OCI-LY1 (cell line): ENCODE data around the gene ASCL5.

ENCODE experiments used
- H2AFZ ChIP-seq: fragments of 200-600 bp; sonication (generic), shearing (Covaris generic); 2 replicates; pipeline ENCODE4 v1.6.0; 2014; ENCODE audit warnings: antibody characterized with exemption, mild to moderate bottlenecking, low read length
- H3F3A ChIP-seq: fragments of 200-600 bp; sonication (generic), shearing (Covaris generic); 2 replicates; pipeline ENCODE4 v1.6.0; 2014; ENCODE audit warnings: mild to moderate bottlenecking, antibody characterized with exemption, low read length, moderate library complexity; ENCODE audit not compliant: insufficient read depth
- H3K27ac ChIP-seq: fragments of 200-600 bp; sonication (generic); 2 replicates; pipeline ENCODE4 v1.5.1; 2014; ENCODE audit warnings: low read length, mixed run types, mild to moderate bottlenecking, low read depth; ENCODE audit not compliant: poor library complexity, severe bottlenecking
- H3K27me3 ChIP-seq: fragments of 200-600 bp; sonication (generic); 2 replicates; pipeline ENCODE4 v1.6.0; 2014; ENCODE audit warnings: antibody characterized with exemption, mild to moderate bottlenecking, low read length, moderate library complexity; ENCODE audit not compliant: insufficient read depth
- H3K36me3 ChIP-seq: fragments of 200-600 bp; sonication (generic); 2 replicates; pipeline ENCODE4 v1.6.1; 2014; ENCODE audit warnings: mild to moderate bottlenecking, antibody characterized with exemption, low read length, moderate library complexity, mixed read lengths; ENCODE audit not compliant: insufficient read depth
- H3K4me1 ChIP-seq: fragments of 200-600 bp; sonication (generic); 2 replicates; pipeline ENCODE4 v1.5.1; 2014; ENCODE audit warnings: mild to moderate bottlenecking, low read length, moderate library complexity; ENCODE audit not compliant: insufficient read depth, severe bottlenecking
- H3K4me2 ChIP-seq: fragments of 200-600 bp; sonication (generic), shearing (Covaris generic); 2 replicates; pipeline ENCODE4 v1.6.1; 2014; ENCODE audit warnings: low read length
- H3K4me3 ChIP-seq: fragments of 200-600 bp; sonication (generic); 2 replicates; pipeline ENCODE4 v1.5.1; 2014; ENCODE audit warnings: low read length, low read depth, mild to moderate bottlenecking, mixed read lengths; ENCODE audit not compliant: poor library complexity, severe bottlenecking
- H3K79me2 ChIP-seq: fragments of 200-600 bp; shearing (Covaris generic); 2 replicates; pipeline ENCODE4 v1.6.1; 2016; ENCODE audit warnings: mixed run types, low read length, mixed read lengths; ENCODE audit not compliant: insufficient read depth
- H3K9ac ChIP-seq: fragments of 200-600 bp; sonication (generic), shearing (Covaris generic); 2 replicates; pipeline ENCODE4 v1.6.1; 2014; ENCODE audit warnings: mild to moderate bottlenecking, low read length, mixed read lengths
- H3K9me2 ChIP-seq: fragments of 200-600 bp; sonication (generic), shearing (Covaris generic); 2 replicates; pipeline ENCODE4 v1.6.1; 2014; ENCODE audit warnings: low read depth, mild to moderate bottlenecking, low read length, mixed read lengths
- H3K9me3 ChIP-seq: fragments of 200-600 bp; shearing (Covaris generic); 2 replicates; pipeline ENCODE4 v1.6.1; 2014; ENCODE audit warnings: low read length, mixed read lengths
- H4K20me1 ChIP-seq: fragments of 200-600 bp; sonication (generic), shearing (Covaris generic); 2 replicates; pipeline ENCODE4 v1.6.0; 2016; ENCODE audit warnings: mild to moderate bottlenecking, low read length; ENCODE audit not compliant: insufficient read depth
- CTCF ChIP-seq: fragments of 200-600 bp; sonication (generic), shearing (Covaris generic); IDR thresholded peaks from 2 replicates; pipeline ENCODE4 v1.5.1; 2017; ENCODE audit warnings: mild to moderate bottlenecking, antibody characterized with exemption, low read length, moderate library complexity, mixed read lengths
- EZH2 ChIP-seq: fragments of 200-600 bp; sonication (generic), shearing (Covaris generic); IDR thresholded peaks from 2 replicates; pipeline ENCODE4 v1.8.0; 2017; ENCODE audit warnings: borderline replicate concordance, mixed run types, mild to moderate bottlenecking, antibody characterized with exemption, low read length, moderate library complexity, mixed read lengths

Gene ASCL5

GRCh38 chr1:201126832-201127754 lies at the start of gene ASCL5:
TSS of gene ASCL5 (minus strand) at chr1:201127184. CDS start at chr1:201115372, 11,812 bp downstream.
- Histone ChIP-seq H3K9ac (no peak within 1 kb of the TSS), H3F3A (no peaks in the 10 kb centered on the region), H2AFZ (no peak within 1 kb of the TSS), H3K9me3 (no peaks in the 10 kb centered on the region), H3K9me2 (no peaks in the 10 kb centered on the region), H3K4me2 (no peak within 1 kb of the TSS), H3K27ac (no peak within 1 kb of the TSS), H3K4me1 (no peaks in the 10 kb centered on the region), H3K4me3 (no peak within 1 kb of the TSS), H3K27me3 (no peaks in the 10 kb centered on the region), H4K20me1 (no peaks in the 10 kb centered on the region), H3K36me3 (no peaks in the 10 kb centered on the region), H3K79me2 (no peaks in the 10 kb centered on the region)
- TF ChIP-seq EZH2 = no peak
- no peak for TF ChIP-seq CTCF

DNA sequence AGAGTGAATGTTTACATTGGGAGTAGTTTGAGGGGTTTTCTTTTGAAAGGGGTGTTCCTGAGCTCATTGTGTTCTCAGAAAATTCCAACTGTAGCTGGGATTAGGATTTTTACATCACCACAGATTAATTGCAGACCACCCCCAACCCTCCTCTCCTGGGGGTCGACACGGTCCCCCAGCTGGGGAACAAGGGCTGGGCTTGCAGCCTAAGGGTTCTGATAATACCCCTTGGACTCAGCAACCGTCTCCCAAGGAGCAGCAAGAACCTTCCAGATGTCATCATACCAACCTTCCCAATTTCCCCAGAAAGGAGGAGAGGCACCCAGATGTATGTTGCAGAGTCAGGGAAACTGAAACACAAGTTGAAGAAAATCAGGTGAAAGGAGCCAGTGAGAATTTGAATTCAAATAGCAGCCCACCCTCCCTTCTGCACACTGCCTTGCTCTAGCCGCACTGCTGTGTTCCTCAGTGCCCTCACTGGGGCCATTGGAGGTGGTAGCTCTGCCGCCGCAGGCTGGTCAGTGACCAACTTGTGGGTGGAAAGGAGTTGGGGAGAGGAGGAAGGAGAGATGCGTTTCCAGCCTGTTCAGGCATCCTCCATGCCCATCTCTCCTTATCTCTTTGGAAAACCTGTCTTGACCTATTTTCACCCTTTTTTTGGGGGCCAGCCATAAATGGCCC lies 49.0 kb upstream of the ASCL5 start:
- no peak overlapping the region for H3K4me3 ChIP-seq
- no peaks in the 10 kb centered on the region for H3K9me2 ChIP-seq
- no peak overlapping the region for H2AFZ ChIP-seq
- H3K27ac ChIP-seq = no peak overlapping the region
- TF ChIP-seq EZH2 (no peak), CTCF (no peak)
- H3K4me1 ChIP-seq = peaks cover 10% of the 10 kb centered on the region
- no peak overlapping the region for H3K9ac ChIP-seq
- no peaks in the 10 kb centered on the region for H3K79me2 ChIP-seq
- no peak overlapping the region for H3K4me2 ChIP-seq
- no peaks in the 10 kb centered on the region; the same call in 1 of the 2 replicates for H3K36me3 ChIP-seq
- H3K9me3 ChIP-seq = no peaks in the 10 kb centered on the region
- peaks cover 16% of the 10 kb centered on the region for H3K27me3 ChIP-seq
- H4K20me1 ChIP-seq = no peaks in the 10 kb centered on the region
- H3F3A ChIP-seq = no peaks in the 10 kb centered on the region

DNA sequence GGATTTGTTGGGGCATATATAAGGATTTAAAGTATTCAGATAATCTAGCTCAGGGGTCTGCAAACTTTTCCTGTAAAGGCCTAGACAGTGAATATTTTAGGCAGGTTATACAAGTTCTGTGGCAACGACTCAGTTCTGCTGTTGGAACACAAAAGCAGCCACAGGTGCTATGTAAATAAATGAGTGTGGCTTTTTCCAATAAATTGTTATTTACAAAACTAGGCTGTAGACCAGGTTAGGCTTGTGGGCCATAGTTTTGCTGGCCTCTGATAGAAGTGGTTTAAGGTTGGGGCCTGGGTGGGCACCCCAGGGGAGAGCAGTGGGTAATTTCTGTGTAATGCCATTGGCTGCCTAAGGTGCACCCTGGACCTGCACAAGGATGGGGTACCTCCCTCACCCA lies 46.8 kb upstream of the ASCL5 start:
- H3K4me1 ChIP-seq = peaks cover 17% of the 10 kb centered on the region
- H3K9me2 ChIP-seq = no peaks in the 10 kb centered on the region
- TF ChIP-seq EZH2 (no peak), CTCF (no peak)
- H3K36me3 ChIP-seq = no peaks in the 10 kb centered on the region; the same call in 1 of the 2 replicates
- no peak overlapping the region for H2AFZ ChIP-seq
- no peak overlapping the region for H3K4me2 ChIP-seq
- no peak overlapping the region for H3K9ac ChIP-seq
- H3K27me3 ChIP-seq = peaks cover 7% of the 10 kb centered on the region; the same call in 1 of the 2 replicates
- H3K79me2 ChIP-seq = no peaks in the 10 kb centered on the region
- no peak overlapping the region for H3K4me3 ChIP-seq
- H3F3A ChIP-seq = no peaks in the 10 kb centered on the region
- H4K20me1 ChIP-seq = no peaks in the 10 kb centered on the region
- no peaks in the 10 kb centered on the region for H3K9me3 ChIP-seq
- H3K27ac ChIP-seq = no peak overlapping the region
